Calu3 (cell line): ENCODE measurements around the gene PPIA. TPM values are rescaled to one million over a fixed set of nuclear protein-coding genes. Genes with fewer than 3 reads are reported as not detected.

Experiments used
- BruUV-seq: library from RNA; stranded (reverse); fragments of 400-500 nt; replicated peaks from 2 replicates; lab custom pipeline; 2021; lab: Mats Ljungman, UMichigan
- CTCF ChIA-PET: fragments of 300-600 bp; sonication (Branson Sonifier 250); formaldehyde crosslinking; loops from one replicate; lab custom pipeline; 2022; ENCODE audit warnings: antibody characterized with exemption; lab: Charles Lee
- DNase-seq: peaks from one replicate; pipeline ENCODE4 v3.0.0; 2022
- H3K27ac Mint-ChIP-seq: one replicate; pipeline ENCODE4 v1.8.0; 2022; ENCODE audit warnings: mixed read lengths; ENCODE audit not compliant: unreplicated experiment
- H3K27me3 Mint-ChIP-seq: one replicate; pipeline ENCODE4 v1.8.0; 2022; ENCODE audit warnings: mixed read lengths; ENCODE audit not compliant: unreplicated experiment
- H3K36me3 Mint-ChIP-seq: one replicate; pipeline ENCODE4 v1.8.0; 2022; ENCODE audit warnings: mild to moderate bottlenecking, moderate library complexity, mixed read lengths; ENCODE audit not compliant: insufficient read depth, unreplicated experiment
- H3K4me1 Mint-ChIP-seq: one replicate; pipeline ENCODE4 v1.8.0; 2022; ENCODE audit warnings: mild to moderate bottlenecking, low read depth, mixed read lengths; ENCODE audit not compliant: unreplicated experiment
- H3K4me3 Mint-ChIP-seq: one replicate; pipeline ENCODE4 v1.8.0; 2022; ENCODE audit warnings: mild to moderate bottlenecking, low read depth, moderate library complexity, mixed read lengths; ENCODE audit not compliant: unreplicated experiment
- H3K9me3 Mint-ChIP-seq: one replicate; pipeline ENCODE4 v1.8.0; 2022; ENCODE audit warnings: low read depth, mixed read lengths; ENCODE audit not compliant: unreplicated experiment
- intact Hi-C: fragments of 100-400 bp; cut with micrococcal nuclease; formaldehyde crosslinking; loops from one replicate; pipeline ENCODE4 v1.10.0; 2022; ENCODE audit not compliant: unreplicated experiment
- total RNA-seq: library from RNA; stranded (reverse); gene quantifications from 2 replicates; pipeline ENCODE4 v1.2.3, GENCODE V29; 2022
- TF ChIP-seq, protein P1 (sequence below): fragments of 200-600 bp; IDR thresholded peaks from one replicate; pipeline ENCODE4 v1.8.0; 2022; ENCODE audit warnings: antibody characterized with exemption; ENCODE audit not compliant: unreplicated experiment

PPIA gene
- total RNA-seq, 1 experiment from 2014 or later = 3,069 TPM

DNA sequence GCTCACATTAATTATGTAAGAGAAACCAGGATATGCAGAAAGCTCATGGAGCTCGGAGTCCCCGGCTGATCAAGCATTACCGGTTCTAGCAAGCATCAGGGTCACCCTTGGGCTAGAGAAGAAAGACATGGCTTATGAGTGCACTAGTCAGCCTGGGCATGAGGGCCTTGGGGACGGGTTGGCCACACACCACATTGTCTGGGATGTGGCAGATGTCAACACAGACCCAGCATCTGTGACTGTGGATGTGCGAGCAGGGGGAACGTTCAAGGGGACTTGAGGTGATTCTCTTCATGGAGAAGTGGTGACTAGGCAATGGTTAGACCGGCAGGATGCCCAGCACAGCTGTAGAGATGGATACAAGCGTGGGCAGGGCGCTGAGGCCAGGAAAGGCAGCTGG lies 34.2 kb upstream of the PPIA start:
- Mint-ChIP-seq H3K9me3 (no peaks in the 10 kb centered on the region), H3K27me3 (no peaks in the 10 kb centered on the region), H3K4me1 (no peaks in the 10 kb centered on the region), H3K4me3 (no peak overlapping the region), H3K27ac (no peak overlapping the region), H3K36me3 (peaks cover 64% of the 10 kb centered on the region)
- BruUV-seq = no TSS peak
- no peak for DNase-seq
- intact Hi-C loops = no loop called here
- CTCF ChIA-PET = no interaction called here
- TF ChIP-seq, protein P1, sequence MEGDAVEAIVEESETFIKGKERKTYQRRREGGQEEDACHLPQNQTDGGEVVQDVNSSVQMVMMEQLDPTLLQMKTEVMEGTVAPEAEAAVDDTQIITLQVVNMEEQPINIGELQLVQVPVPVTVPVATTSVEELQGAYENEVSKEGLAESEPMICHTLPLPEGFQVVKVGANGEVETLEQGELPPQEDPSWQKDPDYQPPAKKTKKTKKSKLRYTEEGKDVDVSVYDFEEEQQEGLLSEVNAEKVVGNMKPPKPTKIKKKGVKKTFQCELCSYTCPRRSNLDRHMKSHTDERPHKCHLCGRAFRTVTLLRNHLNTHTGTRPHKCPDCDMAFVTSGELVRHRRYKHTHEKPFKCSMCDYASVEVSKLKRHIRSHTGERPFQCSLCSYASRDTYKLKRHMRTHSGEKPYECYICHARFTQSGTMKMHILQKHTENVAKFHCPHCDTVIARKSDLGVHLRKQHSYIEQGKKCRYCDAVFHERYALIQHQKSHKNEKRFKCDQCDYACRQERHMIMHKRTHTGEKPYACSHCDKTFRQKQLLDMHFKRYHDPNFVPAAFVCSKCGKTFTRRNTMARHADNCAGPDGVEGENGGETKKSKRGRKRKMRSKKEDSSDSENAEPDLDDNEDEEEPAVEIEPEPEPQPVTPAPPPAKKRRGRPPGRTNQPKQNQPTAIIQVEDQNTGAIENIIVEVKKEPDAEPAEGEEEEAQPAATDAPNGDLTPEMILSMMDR = no peak

DNA sequence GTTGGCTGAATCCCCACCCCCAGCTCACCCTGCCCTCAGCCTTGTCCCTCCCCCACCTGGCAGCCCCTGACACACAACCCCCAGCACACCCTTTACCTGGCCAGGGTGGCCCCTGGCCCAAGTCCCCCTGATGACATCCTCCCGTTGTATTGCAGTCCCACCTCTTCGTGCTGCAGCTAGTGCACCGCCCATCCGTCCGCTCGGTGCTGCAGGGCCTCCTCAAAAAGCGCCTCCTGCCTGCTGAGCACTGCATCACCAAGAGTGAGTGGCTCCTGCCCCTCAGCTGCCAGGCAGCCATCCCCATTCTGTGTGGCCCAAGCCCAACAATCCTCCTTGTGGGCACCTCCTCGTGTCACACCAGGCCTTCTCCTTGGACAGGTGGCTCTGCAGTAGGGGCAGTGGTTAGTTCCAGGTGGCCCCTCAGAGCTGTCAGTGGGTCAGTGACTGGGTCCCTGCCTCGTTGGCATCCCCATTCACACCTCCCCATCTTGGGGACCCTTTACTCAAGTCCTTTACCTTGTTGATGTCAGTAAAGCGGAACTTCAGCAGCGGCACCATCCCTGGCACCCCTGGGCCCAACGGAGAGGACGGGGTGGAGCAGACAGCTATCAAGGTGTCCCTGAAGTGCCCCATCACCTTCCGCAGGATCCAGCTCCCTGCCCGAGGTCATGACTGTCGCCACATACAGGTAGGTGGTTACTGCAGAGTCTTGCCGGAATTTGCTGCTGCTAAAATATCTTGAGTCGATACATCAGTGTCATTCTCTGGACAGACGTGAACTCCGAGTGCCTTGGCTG lies 33.6 kb upstream of the PPIA start:
- TF ChIP-seq, protein P1 = no peak
- Mint-ChIP-seq H3K4me3 (no peak overlapping the region), H3K4me1 (no peaks in the 10 kb centered on the region), H3K9me3 (no peaks in the 10 kb centered on the region), H3K27ac (no peak overlapping the region), H3K36me3 (peaks cover 70% of the 10 kb centered on the region), H3K27me3 (no peaks in the 10 kb centered on the region)
- no TSS peak for BruUV-seq
- CTCF ChIA-PET = no interaction called here
- intact Hi-C loops = no loop called here
- no peak for DNase-seq

DNA sequence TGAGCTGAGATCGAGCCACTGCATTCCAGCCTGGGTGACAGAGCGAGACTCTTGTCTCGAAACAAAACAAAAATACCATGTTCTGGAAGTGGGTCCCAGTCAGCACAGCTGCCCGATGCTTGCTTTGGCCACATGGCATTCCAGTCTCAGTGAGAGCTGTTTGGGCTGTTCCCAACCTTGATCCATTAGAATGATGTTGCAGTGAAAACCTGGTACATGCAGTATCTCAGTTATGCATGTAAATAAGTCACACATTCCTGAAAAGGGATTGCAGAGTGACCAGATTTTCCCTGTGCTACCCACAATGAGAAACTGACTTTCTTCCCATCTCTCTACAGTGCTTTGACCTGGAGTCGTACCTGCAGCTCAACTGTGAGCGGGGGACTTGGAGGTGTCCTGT lies 32.4 kb upstream of the PPIA start:
- no TSS peak for BruUV-seq
- no peak overlapping the region for H3K27ac Mint-ChIP-seq
- intact Hi-C loops = no loop called here
- H3K36me3 Mint-ChIP-seq = peaks cover 80% of the 10 kb centered on the region
- DNase-seq = no peak
- TF ChIP-seq, protein P1 = no peak
- no peak overlapping the region for H3K4me3 Mint-ChIP-seq
- H3K9me3 Mint-ChIP-seq = no peaks in the 10 kb centered on the region
- H3K4me1 Mint-ChIP-seq = peaks cover 6% of the 10 kb centered on the region
- CTCF ChIA-PET = no interaction called here
- H3K27me3 Mint-ChIP-seq = no peaks in the 10 kb centered on the region

DNA sequence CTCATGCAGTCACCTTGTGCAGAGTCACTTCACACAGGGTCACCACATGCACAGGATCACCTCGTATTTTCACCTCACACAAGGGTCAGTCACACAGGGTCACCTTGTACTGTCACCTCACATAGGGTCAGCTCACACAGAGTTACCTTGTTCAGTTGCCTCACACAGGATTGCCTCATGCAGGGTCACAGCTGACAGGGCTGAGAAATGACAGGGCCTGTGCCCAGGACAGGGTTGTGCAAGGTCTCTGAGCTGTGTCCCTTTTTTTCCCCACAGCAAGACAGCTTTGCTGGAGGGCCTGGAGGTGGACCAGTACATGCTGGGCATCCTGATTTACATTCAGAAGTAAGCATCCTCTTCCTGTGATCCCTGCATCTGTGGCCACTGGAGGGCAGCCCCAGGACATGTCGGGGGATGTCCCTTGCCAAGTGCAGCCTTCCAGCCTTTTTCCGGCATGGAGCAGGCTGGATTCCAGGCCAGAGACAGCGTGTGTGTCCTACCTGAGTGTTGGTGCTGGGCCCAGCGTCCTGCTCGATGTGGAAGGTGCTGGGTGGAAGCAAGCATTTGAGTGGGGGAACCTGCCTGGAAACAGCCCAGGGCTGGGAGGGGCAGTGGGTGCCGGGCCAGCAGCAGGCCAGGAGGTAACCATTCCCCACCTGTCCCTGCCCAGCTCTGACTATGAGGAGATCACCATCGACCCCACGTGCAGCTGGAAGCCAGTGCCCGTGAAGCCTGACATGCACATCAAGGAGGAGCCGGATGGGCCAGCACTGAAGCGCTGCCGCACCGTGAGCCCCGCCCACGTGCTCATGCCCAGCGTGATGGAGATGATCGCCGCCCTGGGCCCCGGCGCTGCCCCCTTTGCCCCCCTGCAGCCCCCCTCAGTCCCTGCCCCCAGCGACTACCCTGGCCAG lies 31.6 kb upstream of the PPIA start:
- Mint-ChIP-seq H3K36me3 (peaks cover 80% of the 10 kb centered on the region), H3K27ac (no peak overlapping the region), H3K27me3 (no peaks in the 10 kb centered on the region), H3K4me1 (peaks cover 14% of the 10 kb centered on the region), H3K9me3 (no peaks in the 10 kb centered on the region), H3K4me3 (no peak overlapping the region)
- DNase-seq = no peak
- TF ChIP-seq, protein P1 = no peak
- CTCF ChIA-PET = interaction anchor here (0.6 kb wide), 1 partner anchor 135 kb away, joined by 3 read pairs; no protein-coding TSS in a partner anchor
- BruUV-seq = no TSS peak
- intact Hi-C loops = no loop called here
